GM18520 (cell line): Measurements from ENCODE around the gene BPIFB6.

ENCODE experiments used
- ATAC-seq: cut with Tn5 transposase; IDR thresholded peaks from one replicate; pipeline ENCODE4 v1.9.1; 2021; ENCODE audit not compliant: unreplicated experiment

The BPIFB6 gene

GRCh38 chr20:33059741-33060390 is 28.4 kb downstream of the BPIFB6 start:
- ATAC-seq: no peak

- no peak for ATAC-seq
Measured at GRCh38 chr20:33061658-33062028, 30.2 kb downstream of the BPIFB6 start.

GRCh38 chr20:33062105-33062824 is 30.8 kb downstream of the BPIFB6 start:
- no peak for ATAC-seq

- ATAC-seq: no peak
Measured at GRCh38 chr20:33062825-33063149, 31.3 kb downstream of the BPIFB6 start.

- ATAC-seq: no peak
Measured at GRCh38 chr20:33063271-33063670, 31.8 kb downstream of the BPIFB6 start.

- no peak for ATAC-seq
Measured at GRCh38 chr20:33064572-33065287, 33.3 kb downstream of the BPIFB6 start.

- no peak for ATAC-seq
Measured at GRCh38 chr20:33065785-33066184, 34.3 kb downstream of the BPIFB6 start.

GRCh38 chr20:33067806-33068205 is 36.4 kb downstream of the BPIFB6 start:
- no peak for ATAC-seq

GRCh38 chr20:33068251-33068939 is 36.9 kb downstream of the BPIFB6 start:
- ATAC-seq: no peak

GRCh38 chr20:33069673-33070072 is 38.2 kb downstream of the BPIFB6 start:
- ATAC-seq: no peak

- ATAC-seq: no peak
Measured at GRCh38 chr20:33070111-33071053, 38.9 kb downstream of the BPIFB6 start.

- no peak for ATAC-seq
Measured at GRCh38 chr20:33071198-33071597, 39.8 kb downstream of the BPIFB6 start.

GRCh38 chr20:33072362-33072761 is 40.9 kb downstream of the BPIFB6 start:
- ATAC-seq: no peak

GRCh38 chr20:33072813-33073212 is 41.4 kb downstream of the BPIFB6 start:
- no peak for ATAC-seq

GRCh38 chr20:33074675-33075074 is 43.2 kb downstream of the BPIFB6 start:
- no peak for ATAC-seq

- no peak for ATAC-seq
Measured at GRCh38 chr20:33075281-33075680, 43.8 kb downstream of the BPIFB6 start.

GRCh38 chr20:33076662-33077372 is 45.4 kb downstream of the BPIFB6 start:
- no peak for ATAC-seq

GRCh38 chr20:33079259-33079658 is 47.8 kb downstream of the BPIFB6 start, which contains the start of gene BPIFB4:
Gene BPIFB4 (plus strand): TSS chr20:33079643. CDS start chr20:33081527, 1,884 bp downstream.
- no peak for ATAC-seq

- no peak for ATAC-seq
Measured at GRCh38 chr20:33081411-33082154, 50.1 kb downstream of the BPIFB6 start.
